GM10847 (cell line): ENCODE measurements around the gene CYP27A1.

ENCODE experiments used
- POLR2A ChIP-seq: IDR thresholded peaks from 2 replicates; pipeline ENCODE4 v1.6.1; 2011; ENCODE audit not compliant: insufficient read length; ENCODE audit errors: extremely low read depth

The CYP27A1 gene

DNA sequence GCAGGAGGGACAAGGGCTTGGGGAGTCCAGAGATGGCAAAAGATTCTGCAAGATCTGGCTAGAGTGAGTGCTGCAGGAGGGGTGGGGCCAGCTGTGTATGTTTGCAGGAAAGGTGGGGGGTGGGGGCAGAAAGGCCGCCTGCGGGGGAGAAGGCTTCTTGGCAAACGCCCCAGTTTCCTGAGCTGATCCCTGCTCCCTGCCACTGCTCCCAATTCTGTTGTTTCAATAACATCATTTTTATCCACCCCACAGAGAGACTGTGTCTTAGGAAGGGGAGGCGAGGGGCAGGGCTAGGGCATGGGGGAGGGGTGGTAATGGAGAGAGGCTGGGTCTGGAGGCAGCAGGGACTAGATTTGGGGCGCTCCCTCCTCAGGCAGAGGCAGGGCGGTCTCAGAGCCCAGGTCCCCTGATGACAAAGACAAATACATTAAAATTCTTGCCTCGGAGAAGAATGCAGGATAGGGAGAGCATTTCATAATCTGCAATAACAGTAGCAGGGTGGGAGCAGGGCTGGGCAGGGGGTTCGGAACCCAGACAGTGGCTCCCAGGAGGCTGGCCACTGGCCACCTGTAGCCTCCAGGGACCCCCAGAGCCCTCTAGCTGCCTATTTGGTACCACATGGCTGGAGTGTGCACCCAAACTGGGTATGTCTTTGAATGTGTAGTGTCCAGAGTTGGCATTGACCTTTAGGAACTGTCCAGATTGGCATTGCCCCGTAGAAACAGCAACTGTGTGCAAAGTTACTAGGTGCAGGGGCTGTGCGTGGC is 75.6 kb downstream of the CYP27A1 start:
- no peak for TF ChIP-seq POLR2A

DNA sequence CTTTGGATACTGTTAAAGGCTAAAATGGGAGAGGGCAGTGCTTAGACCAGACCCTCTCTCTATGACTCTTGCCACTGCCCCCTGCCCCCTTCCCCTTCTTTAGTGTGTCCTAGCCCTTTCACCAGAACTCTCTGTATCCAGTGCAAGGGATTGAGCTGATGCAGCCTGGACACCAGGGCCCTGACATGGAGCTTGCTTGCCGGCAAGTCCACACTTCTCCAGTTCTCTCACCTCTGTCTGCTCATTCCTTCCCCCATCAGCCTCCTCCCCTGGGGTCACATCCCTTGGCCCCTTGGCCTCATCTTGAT is 76.1 kb downstream of the CYP27A1 start:
- no peak for TF ChIP-seq POLR2A

DNA sequence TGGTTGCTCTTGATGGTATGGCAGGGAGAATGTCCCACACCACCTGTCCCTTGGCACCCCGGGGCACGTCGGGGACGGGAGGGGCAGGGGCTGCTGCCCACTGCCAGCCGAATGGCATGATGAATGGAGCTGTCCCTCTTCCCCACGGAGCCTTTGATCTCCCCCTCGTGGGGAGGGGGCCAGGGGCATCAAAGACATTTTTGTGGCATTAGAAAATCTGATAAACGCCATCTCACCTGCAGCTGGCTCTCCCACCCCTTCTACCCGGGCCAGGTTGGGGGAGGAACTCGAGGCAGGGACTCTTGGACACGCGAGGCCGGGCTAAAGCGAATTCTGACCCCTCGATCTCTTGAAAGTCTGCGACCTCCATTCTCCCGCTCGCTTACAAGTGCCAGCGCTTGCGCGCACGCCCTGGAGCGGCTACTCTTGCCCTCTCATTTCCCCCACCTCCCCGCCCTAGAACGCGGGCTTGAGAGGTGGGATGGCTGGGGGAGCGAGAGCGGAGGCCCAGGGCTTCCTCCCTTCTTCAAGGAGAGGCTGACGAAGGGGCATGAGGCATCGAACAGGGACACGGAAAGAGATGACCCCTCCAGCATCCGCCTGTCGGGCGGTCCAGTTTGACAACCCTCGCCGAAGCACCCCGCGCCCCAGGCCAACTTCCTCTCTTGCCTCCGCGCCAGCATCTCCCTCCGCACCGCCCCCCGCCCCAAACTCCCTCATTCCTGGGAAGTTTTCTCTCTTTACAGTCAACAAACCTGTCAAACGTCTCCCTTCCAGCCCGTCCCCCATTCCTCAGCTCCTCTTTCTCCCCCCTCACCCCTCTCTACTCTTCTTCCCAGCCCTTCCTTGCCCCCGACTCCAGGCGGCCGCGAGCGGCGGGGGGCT is 77.0 kb downstream of the CYP27A1 start:
- TF ChIP-seq POLR2A: no peak

DNA sequence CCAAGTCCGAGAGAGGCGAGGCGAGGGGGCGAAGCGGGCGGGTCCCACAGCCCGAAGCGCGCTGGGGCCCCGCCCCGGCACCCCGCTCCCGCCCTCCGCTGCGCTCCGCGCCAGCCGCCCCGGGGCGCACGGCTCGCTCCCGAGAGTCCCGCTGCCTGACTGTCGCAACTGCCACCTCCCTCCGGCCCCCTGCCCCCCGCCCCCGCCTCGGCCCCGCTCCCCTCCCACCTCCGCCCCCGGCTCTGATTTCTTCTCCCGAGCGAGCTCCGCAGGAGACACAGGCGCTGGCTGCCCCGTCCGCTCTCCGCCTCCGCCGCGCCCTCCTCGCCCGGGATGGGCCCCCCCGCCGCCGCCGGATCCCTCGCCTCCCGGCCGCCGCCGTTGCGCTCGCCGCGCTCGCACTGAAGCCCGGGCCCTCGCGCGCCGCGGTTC is 77.6 kb downstream of the CYP27A1 start, which contains the start of gene WNT6:
Gene WNT6 (plus strand): TSS at position 250 of the 432 bp plus-strand sequence. CDS start 233 bp downstream, outside the sequence.
- no peak for TF ChIP-seq POLR2A

DNA sequence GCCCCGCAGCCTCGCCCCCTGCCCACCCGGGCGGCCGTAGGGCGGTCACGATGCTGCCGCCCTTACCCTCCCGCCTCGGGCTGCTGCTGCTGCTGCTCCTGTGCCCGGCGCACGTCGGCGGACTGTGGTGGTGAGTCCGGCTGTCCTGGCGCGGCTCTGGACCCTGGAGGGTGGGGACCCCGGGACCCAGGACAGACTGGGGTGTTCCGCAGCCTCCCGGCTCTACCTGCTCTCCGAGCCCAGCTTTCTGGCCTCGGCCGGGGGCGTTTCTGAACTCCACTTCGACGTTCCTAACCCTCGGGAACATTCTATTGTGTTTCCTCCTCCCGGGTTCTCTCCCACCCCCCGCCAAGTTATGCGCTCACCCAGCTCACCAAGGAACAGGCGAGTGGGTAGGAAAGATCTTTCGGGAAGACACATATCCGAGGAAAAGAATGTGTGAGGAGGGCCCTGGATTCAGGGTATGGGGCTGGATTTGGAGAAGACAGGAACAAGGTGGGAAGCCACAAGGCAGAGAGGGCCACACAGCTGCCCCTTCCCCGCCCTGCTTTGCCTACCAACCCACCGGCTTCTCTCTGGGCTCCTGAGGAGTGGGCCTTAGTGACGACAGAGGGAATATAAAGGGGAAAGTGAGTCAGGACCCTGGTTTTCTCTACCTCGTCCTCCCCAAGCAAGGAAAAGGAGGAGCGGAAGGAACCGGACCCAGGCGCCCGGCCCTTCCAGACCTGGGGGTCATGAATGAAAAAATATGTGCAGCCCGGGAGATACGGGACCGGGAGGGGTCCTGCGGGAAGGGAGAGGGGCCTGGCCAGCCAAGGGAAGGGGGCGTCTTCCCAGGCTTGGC is 78.3 kb downstream of the CYP27A1 start:
- no peak for TF ChIP-seq POLR2A

DNA sequence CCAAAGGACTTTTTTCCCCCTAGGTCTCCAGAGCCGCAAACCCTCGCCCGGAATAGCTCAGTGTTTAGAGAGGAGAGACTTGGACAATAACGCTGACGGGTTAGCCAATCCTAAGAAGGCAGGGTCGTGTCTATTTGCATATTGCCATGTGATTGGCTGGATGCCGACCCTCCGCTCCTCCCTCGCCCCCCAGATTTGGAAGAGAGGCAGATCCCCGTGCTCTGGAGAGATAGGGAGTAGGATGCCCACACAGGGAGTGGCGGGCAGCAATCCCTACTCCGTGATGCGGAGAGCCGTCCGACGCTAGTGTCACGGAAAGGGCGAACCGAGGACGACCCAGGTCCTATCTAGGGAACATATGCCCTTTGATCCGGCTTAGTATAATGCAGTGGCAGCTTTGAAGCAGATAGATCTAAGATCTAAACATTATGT is 79.0 kb downstream of the CYP27A1 start:
- no peak for TF ChIP-seq POLR2A

DNA sequence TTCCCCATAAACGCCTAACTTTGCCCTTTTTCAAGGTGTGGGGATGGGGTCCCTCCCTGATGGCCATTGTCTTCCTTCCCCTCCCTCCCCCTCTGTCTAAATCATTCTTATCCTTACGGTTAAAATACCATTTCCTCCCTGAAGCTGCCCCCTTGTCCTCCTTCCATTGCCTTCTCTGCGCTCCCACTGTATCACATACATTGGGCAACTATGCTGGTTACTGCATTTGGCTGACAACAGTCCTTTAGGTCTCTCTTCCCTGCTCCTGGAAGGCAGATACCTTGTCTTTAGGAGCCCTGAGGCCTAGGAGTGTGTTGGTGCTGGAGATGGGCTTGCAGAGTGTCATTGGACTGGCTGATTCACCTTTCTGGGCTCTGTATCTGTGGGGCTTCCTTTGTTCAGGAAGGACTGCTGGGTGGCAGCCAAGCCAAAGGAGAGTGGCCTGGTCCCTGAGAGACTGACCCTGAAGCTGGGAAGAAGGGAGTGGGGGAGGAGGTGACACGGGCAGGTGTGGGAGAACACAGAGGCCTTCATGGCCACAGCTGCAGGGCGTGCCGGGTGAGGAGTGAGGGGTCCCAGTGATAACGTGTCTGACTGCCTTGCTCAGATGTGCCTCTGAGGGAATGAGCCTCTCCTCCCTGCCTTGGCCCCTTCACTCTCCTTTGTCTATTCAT is 79.8 kb downstream of the CYP27A1 start:
- no peak for TF ChIP-seq POLR2A

DNA sequence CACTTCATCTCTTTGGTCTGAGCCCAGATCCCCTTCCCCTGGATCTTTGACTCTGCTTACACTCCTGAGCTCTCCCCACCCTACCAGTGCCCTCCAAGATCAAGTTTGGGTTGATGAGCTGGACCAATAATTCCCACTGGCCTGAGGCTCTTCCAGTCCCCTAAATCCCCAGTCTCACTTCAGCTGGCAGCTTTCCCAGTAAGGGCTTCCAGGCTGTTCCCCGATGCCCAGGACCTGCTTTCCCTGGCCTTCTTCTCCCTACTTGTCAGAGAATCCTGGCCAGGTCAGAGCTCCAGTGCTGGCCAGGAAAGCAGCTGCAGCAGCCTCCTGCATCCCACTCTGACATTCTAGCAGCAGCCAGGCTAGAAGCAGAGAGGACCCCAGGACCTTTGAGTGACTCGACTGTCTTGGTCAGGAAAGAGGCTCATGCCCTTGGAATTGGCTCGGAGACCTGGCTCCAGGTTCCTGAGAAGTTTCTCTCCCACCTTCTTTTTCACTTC is 81.1 kb downstream of the CYP27A1 start:
- no peak for TF ChIP-seq POLR2A
